ENCODE results near the gene TCF20. TPM values are rescaled to one million over a fixed set of nuclear protein-coding genes. Genes with fewer than 3 reads are reported as not detected.

The TCF20 gene
- polyA plus RNA-seq, 1 of the 3 experiments (the other 2 are of a cell fraction): 8.5 TPM

DNA sequence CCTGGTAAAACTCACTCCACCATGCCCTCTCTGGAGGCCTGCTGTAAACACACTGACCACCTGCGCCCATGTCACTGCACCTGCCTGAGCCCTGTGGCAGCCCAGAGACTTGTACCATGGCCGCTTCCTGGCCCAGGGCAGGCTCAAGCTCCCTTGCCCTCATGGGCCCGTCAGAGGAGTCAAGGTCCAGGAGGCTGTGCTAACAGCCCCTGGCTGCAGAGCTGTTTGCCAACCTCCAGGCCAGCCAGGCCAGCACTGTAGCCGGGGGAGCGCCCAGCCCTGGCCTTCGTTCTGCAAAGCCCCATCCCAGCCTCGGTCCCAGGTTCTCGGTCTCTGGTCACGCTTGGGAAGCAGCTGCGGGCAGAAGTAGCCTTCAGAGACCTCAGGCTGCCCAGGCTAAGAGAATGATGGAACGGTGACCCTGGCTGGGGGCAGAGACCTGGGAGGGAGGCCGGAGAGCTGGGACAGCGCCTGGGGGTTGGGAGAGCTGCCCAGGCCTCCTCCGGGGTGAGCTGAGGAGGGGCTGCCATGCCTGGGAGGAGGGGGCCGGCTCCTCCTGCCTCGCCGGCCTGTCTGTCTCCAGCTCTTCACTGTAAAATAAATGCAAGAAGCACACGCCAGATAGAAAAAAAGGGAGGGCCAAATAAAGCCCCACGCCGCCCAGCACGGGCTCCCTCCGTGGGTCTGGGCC is 11.9 kb upstream of the TCF20 start:
- TF ChIP-seq POLR2AphosphoS5 (IDR thresholded peaks at IDR 0.05; ENCODE audit: low read depth, low read length): no peak
- TF ChIP-seq, protein P1, sequence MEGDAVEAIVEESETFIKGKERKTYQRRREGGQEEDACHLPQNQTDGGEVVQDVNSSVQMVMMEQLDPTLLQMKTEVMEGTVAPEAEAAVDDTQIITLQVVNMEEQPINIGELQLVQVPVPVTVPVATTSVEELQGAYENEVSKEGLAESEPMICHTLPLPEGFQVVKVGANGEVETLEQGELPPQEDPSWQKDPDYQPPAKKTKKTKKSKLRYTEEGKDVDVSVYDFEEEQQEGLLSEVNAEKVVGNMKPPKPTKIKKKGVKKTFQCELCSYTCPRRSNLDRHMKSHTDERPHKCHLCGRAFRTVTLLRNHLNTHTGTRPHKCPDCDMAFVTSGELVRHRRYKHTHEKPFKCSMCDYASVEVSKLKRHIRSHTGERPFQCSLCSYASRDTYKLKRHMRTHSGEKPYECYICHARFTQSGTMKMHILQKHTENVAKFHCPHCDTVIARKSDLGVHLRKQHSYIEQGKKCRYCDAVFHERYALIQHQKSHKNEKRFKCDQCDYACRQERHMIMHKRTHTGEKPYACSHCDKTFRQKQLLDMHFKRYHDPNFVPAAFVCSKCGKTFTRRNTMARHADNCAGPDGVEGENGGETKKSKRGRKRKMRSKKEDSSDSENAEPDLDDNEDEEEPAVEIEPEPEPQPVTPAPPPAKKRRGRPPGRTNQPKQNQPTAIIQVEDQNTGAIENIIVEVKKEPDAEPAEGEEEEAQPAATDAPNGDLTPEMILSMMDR (IDR thresholded peaks at IDR 0.05): no peak
- no peak for TF ChIP-seq SMC3 (IDR thresholded peaks at IDR 0.05; ENCODE audit: low read depth, low read length)
- TF ChIP-seq FOSL2 (IDR thresholded peaks at IDR 0.05; ENCODE audit: borderline replicate concordance, low read depth): no peak
- TF ChIP-seq GABPA (IDR thresholded peaks at IDR 0.05; ENCODE audit: low read depth): no peak
- TF ChIP-seq CHD2 (IDR thresholded peaks at IDR 0.05; ENCODE audit: low read length, partially characterized antibody): no peak
- no peak for TF ChIP-seq FOXJ3 (CRISPR knock-in tag; IDR thresholded peaks at IDR 0.05)
- no peak for TF ChIP-seq TAF1 (IDR thresholded peaks at IDR 0.05; ENCODE audit: borderline replicate concordance, low read depth, low read length)
- no peak for TF ChIP-seq RXRA (IDR thresholded peaks at IDR 0.05; ENCODE audit: borderline replicate concordance, low read depth)
- TF ChIP-seq TCF12 (IDR thresholded peaks at IDR 0.05): no peak
- no peak for TF ChIP-seq MEF2A (IDR thresholded peaks at IDR 0.05; ENCODE audit: borderline replicate concordance, low read depth)
- no peak for TF ChIP-seq YY1 (IDR thresholded peaks at IDR 0.05; ENCODE audit: low read depth)
- TF ChIP-seq USF1 (IDR thresholded peaks at IDR 0.05; ENCODE audit: borderline replicate concordance, low read depth): no peak
- no peak for TF ChIP-seq FOXM1 (IDR thresholded peaks at IDR 0.05; ENCODE audit: low read depth)
- no peak for TF ChIP-seq PBX3 (IDR thresholded peaks at IDR 0.05)
- no peak for TF ChIP-seq RAD21 (IDR thresholded peaks at IDR 0.05; ENCODE audit: low read length)
- TF ChIP-seq MAX (IDR thresholded peaks at IDR 0.05; ENCODE audit: low read depth): no peak
- no peak for TF ChIP-seq EZH2phosphoT487 (IDR thresholded peaks at IDR 0.05; ENCODE audit: borderline replicate concordance, low read depth)
- TF ChIP-seq REST (IDR thresholded peaks at IDR 0.05; ENCODE audit: low read depth, low read length): no peak
- H3K9me3 ChIP-seq: no peaks in the 10 kb centered on the region
- H3K9ac ChIP-seq: no peak overlapping the region
- no peak overlapping the region for H3K27ac ChIP-seq (ENCODE audit: low read depth in 2 of 2, low read length in 1 of 2)
- no peak for DNase-seq
- ChIA-PET POLR2A (no interaction called here), CTCF (interaction anchor here (1.5 kb wide), 1 partner anchor 11 kb away, joined by 5 read pairs; no protein-coding TSS in a partner anchor)
- no peaks in the 10 kb centered on the region for H3K36me3 ChIP-seq (replicated peaks in 1 of 2; ENCODE audit: control insufficient read depth in 1 of 2, insufficient read depth in 2 of 2, low read length in 1 of 2)
- no peaks in the 10 kb centered on the region; a peak in 1 of 4 replicates for H3K4me1 ChIP-seq (ENCODE audit: control insufficient read depth in 1 of 2, insufficient read depth in 2 of 2, low read depth in 1 of 2, low read length in 1 of 2)
- H3K79me2 ChIP-seq (ENCODE audit: insufficient read depth): no peaks in the 10 kb centered on the region
- WGBS (ENCODE audit: low lambda C conversion rate): 76% methylated on average over 6 of the region's 22 CpGs
- no peaks in the 10 kb centered on the region for H4K20me1 ChIP-seq (ENCODE audit: insufficient read depth)
- H2AFZ ChIP-seq (ENCODE audit: low read depth): no peak overlapping the region
- H3K4me2 ChIP-seq: no peak overlapping the region
- no peak overlapping the region for H3K4me3 ChIP-seq (ENCODE audit: low read depth in 2 of 2, low read length in 1 of 2)
- no peaks in the 10 kb centered on the region for H3K27me3 ChIP-seq (ENCODE audit: insufficient read depth)
- H3K9me2 ChIP-seq: no peaks in the 10 kb centered on the region
- H3F3A ChIP-seq (replicated peaks; ENCODE audit: insufficient read depth): no peaks in the 10 kb centered on the region

All from SK-N-SH (cell line).